ACC112 (cell line): ENCODE measurements around the gene CLPTM1L.
"Not testable (repeated sequence)": the region's sequence is repeated elsewhere in the genome, so short reads cannot be mapped to it uniquely, and the experiment has no call there.

Source experiments
- H2AFZ ChIP-seq: fragments of 200-600 bp; sonication (generic); one replicate; pipeline ENCODE4 v1.6.0; 2017; ENCODE audit warnings: antibody characterized with exemption, low read length; ENCODE audit not compliant: unreplicated experiment
- H3K27ac ChIP-seq: fragments of 200-600 bp; sonication (generic); 2 replicates; pipeline ENCODE4 v1.5.1; 2014; ENCODE audit warnings: low read depth, mild to moderate bottlenecking, antibody characterized with exemption, low read length, moderate library complexity
- H3K27me3 ChIP-seq: fragments of 200-600 bp; sonication (generic); 2 replicates; pipeline ENCODE4 v1.6.1; 2014; ENCODE audit warnings: mild to moderate bottlenecking, antibody characterized with exemption, low read length, moderate library complexity, mixed read lengths; ENCODE audit not compliant: insufficient read depth
- H3K36me3 ChIP-seq: fragments of 200-600 bp; sonication (generic); 2 replicates; pipeline ENCODE4 v1.6.1; 2016; ENCODE audit warnings: mild to moderate bottlenecking, antibody characterized with exemption, low read length, moderate library complexity, mixed read lengths; ENCODE audit not compliant: insufficient read depth
- H3K4me1 ChIP-seq: fragments of 200-600 bp; sonication (generic); one replicate; pipeline ENCODE4 v1.6.1; 2016; ENCODE audit warnings: low read length, mixed read lengths; ENCODE audit not compliant: insufficient read depth, unreplicated experiment, control insufficient read depth
- H3K4me3 ChIP-seq: fragments of 200-600 bp; sonication (generic); 2 replicates; pipeline ENCODE4 v1.5.1; 2014; ENCODE audit warnings: mild to moderate bottlenecking, low read depth, low read length
- H3K79me2 ChIP-seq: fragments of 200-600 bp; sonication (generic); one replicate; pipeline ENCODE4 v1.6.0; 2016; ENCODE audit warnings: low read length; ENCODE audit not compliant: control insufficient read depth, unreplicated experiment, insufficient read depth

Gene CLPTM1L

GRCh38 chr5:1285883-1286291, 59.0 kb downstream of the CLPTM1L start:
- H3K4me3 ChIP-seq: no peak overlapping the region
- no peaks in the 10 kb centered on the region for H3K4me1 ChIP-seq
- no peaks in the 10 kb centered on the region for H3K79me2 ChIP-seq
- H3K36me3 ChIP-seq: no peaks in the 10 kb centered on the region
- no peak overlapping the region for H2AFZ ChIP-seq
- H3K27ac ChIP-seq: no peak overlapping the region
- no peaks in the 10 kb centered on the region for H3K27me3 ChIP-seq

- Histone ChIP-seq H3K27me3 (no peaks in the 10 kb centered on the region), H3K36me3 (no peaks in the 10 kb centered on the region), H3K4me1 (no peaks in the 10 kb centered on the region), H3K27ac (no peak overlapping the region), H3K4me3 (no peak overlapping the region), H2AFZ (no peak overlapping the region), H3K79me2 (no peaks in the 10 kb centered on the region)
Observed at GRCh38 chr5:1285141-1285540, 59.8 kb downstream of the CLPTM1L start.

- not testable (repeated sequence) for H3K27ac ChIP-seq, H3K36me3 ChIP-seq, H2AFZ ChIP-seq, H3K4me1 ChIP-seq, H3K79me2 ChIP-seq, H3K27me3 ChIP-seq, H3K4me3 ChIP-seq
Observed at GRCh38 chr5:1284336-1284970, 60.4 kb downstream of the CLPTM1L start.

- H2AFZ ChIP-seq, H3K4me3 ChIP-seq, H3K27ac ChIP-seq, H3K79me2 ChIP-seq, H3K4me1 ChIP-seq, H3K36me3 ChIP-seq, H3K27me3 ChIP-seq: not testable (repeated sequence)
Observed at GRCh38 chr5:1283729-1284041, 61.2 kb downstream of the CLPTM1L start.

- not testable (repeated sequence) for H3K4me3 ChIP-seq, H3K79me2 ChIP-seq, H2AFZ ChIP-seq, H3K27ac ChIP-seq, H3K4me1 ChIP-seq, H3K36me3 ChIP-seq, H3K27me3 ChIP-seq
Observed at GRCh38 chr5:1282993-1283728, 61.7 kb downstream of the CLPTM1L start.

- H3K79me2 ChIP-seq: no peaks in the 10 kb centered on the region
- no peaks in the 10 kb centered on the region for H3K36me3 ChIP-seq
- H3K4me1 ChIP-seq: no peaks in the 10 kb centered on the region
- H2AFZ ChIP-seq: no peak overlapping the region
- H3K4me3 ChIP-seq: no peak overlapping the region
- H3K27ac ChIP-seq: no peak overlapping the region
- H3K27me3 ChIP-seq: no peaks in the 10 kb centered on the region
Observed at GRCh38 chr5:1282131-1282992, 62.5 kb downstream of the CLPTM1L start.

- Histone ChIP-seq H3K27me3 (no peaks in the 10 kb centered on the region), H3K79me2 (no peaks in the 10 kb centered on the region), H3K27ac (no peak overlapping the region), H3K36me3 (no peaks in the 10 kb centered on the region), H3K4me1 (no peaks in the 10 kb centered on the region), H3K4me3 (no peak overlapping the region), H2AFZ (no peak overlapping the region)
Observed at GRCh38 chr5:1281038-1281882, 63.6 kb downstream of the CLPTM1L start.

- H3K4me1 ChIP-seq: no peaks in the 10 kb centered on the region
- H3K27me3 ChIP-seq: no peaks in the 10 kb centered on the region
- H3K36me3 ChIP-seq: no peaks in the 10 kb centered on the region
Observed at GRCh38 chr5:1280177-1281037, 64.5 kb downstream of the CLPTM1L start.

GRCh38 chr5:1279443-1280151, 65.3 kb downstream of the CLPTM1L start:
- Histone ChIP-seq H3K79me2 (no peaks in the 10 kb centered on the region), H3K36me3 (no peaks in the 10 kb centered on the region), H3K27me3 (no peaks in the 10 kb centered on the region), H3K27ac (no peak overlapping the region), H3K4me1 (no peaks in the 10 kb centered on the region), H2AFZ (no peak overlapping the region), H3K4me3 (no peak overlapping the region)

More at GRCh38 chr5:1280177-1281037, 64.5 kb downstream of the CLPTM1L start:
- no peak overlapping the region for H3K27ac ChIP-seq
- no peak overlapping the region for H2AFZ ChIP-seq
- no peak overlapping the region for H3K4me3 ChIP-seq
- H3K79me2 ChIP-seq: no peaks in the 10 kb centered on the region
